GM12874 (cell line): ENCODE measurements around the gene CHTF8.

Source experiments
- TF ChIP-seq, protein P1 (sequence below): IDR thresholded peaks from 2 replicates; pipeline ENCODE4 v1.5.1; 2011; ENCODE audit warnings: low read depth, mild to moderate bottlenecking, control low read depth, low read length, moderate library complexity; ENCODE audit not compliant: insufficient read depth

The CHTF8 gene

GRCh38 chr16:69169051-69169450, 36.7 kb upstream of the CHTF8 start:
- TF ChIP-seq, protein P1, sequence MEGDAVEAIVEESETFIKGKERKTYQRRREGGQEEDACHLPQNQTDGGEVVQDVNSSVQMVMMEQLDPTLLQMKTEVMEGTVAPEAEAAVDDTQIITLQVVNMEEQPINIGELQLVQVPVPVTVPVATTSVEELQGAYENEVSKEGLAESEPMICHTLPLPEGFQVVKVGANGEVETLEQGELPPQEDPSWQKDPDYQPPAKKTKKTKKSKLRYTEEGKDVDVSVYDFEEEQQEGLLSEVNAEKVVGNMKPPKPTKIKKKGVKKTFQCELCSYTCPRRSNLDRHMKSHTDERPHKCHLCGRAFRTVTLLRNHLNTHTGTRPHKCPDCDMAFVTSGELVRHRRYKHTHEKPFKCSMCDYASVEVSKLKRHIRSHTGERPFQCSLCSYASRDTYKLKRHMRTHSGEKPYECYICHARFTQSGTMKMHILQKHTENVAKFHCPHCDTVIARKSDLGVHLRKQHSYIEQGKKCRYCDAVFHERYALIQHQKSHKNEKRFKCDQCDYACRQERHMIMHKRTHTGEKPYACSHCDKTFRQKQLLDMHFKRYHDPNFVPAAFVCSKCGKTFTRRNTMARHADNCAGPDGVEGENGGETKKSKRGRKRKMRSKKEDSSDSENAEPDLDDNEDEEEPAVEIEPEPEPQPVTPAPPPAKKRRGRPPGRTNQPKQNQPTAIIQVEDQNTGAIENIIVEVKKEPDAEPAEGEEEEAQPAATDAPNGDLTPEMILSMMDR, result no peak

- TF ChIP-seq, protein P1, result no peak
Observed at GRCh38 chr16:69166946-69167930, 34.9 kb upstream of the CHTF8 start.

DNA sequence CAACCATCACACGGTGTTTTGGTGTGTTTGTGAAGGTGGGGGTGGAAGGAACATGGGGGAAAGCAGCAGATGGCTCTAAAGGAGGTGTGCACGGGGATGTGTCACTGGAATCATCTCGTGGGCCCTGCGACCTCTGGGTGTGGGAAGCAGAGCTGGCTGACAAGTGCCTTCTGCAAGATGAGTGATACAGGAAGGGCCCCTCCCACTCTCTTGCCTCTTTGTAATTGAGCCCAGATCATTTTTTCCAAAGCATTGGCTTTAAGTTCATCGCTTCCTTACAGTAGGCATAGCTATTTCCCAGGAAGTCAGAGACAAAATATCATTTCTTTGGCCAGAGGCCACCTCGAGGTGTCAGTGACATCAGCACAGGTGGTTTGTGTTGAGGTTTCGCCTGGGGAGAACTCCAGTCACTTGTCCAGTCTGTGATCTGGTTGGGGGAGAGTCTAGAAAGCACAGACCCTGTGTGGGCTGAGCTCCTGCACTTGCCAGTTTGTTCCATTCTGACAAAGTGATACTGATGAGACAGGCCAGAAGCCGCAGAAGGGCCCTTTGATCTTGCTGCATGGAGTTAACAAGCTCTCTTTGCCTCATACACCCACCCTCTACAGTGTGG, 33.9 kb upstream of the CHTF8 start:
- TF ChIP-seq, protein P1, result no peak

DNA sequence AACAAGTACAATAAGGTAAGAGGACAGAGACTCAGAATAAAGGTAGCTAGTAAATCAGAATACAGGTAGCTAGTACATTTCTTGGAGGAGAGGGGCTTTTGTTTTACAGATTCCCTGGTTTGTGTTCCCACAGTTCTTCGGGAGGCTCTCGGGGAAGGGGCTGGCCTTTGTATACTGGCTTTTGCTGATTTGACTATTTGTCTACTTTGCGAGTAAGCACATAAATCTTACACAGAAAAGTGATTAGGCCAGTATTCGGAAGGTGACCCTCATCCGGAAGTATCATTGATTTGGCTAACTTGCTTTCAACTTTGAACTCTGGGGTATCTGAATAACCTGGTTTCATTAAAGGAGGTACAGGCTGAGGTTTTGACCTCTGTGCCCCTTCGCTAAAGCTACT, 33.2 kb upstream of the CHTF8 start:
- TF ChIP-seq, protein P1, result no peak

- TF ChIP-seq, protein P1, result no peak
Observed at GRCh38 chr16:69160192-69160591, 27.8 kb upstream of the CHTF8 start.

DNA sequence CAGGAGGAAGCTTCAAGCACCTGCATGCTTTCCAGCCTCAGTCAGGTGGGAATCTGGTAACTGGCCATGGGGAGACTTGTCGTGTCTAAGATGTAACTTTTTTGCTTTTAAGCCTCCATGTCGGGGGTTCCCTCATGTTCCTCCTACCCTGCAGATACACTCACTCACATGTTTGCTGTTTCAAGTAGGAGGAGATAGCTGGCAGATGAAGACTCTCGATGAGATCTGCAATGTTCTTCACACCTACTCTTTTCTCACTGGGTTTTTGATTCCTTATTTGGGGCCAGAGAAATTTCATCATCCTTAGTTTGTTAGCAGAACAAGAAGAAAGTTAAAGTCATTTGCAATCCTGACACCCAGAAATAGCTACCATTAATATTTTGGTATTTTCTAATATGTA, 24.8 kb upstream of the CHTF8 start:
- TF ChIP-seq, protein P1, result no peak

DNA sequence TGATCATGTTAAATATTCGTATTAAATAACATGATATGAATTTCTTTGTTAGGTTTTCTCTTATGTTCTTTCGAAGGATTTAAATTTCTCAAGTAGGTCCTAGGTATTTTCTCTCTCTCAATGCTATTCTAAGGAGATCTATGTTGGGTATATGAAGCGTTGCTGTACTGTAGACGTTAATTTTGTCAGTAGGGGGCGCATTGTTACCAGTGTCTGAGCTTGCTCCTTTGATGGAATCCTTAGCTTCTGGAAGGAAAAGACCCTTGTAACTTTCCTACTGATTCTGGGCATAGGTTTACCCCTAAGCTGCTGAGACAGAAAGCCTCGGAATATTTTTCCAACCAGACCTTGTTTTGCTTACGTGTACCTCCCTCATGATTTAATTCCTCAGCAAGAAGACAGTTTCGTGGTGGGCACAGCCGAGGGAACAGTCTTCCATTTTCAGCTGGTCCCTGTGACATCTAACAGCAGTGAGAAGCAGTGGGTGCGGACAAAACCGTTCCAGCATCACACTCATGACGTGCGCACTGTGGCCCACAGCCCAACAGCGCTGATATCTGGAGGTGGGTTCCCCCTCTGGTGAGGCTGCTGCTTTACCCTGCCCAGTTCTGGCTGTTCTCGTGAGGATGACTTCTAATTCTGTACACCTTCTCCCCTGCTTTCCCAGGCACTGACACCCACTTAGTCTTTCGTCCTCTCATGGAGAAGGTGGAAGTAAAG, 17.9 kb upstream of the CHTF8 start:
- TF ChIP-seq, protein P1, result peak; percentile 65
